GM21526 (cell line): ENCODE data around the gene ITGA6.

ENCODE experiments used
- ATAC-seq: cut with Tn5 transposase; IDR thresholded peaks from one replicate; pipeline ENCODE4 v1.9.1; 2021; ENCODE audit warnings: moderate library complexity; ENCODE audit not compliant: unreplicated experiment, low FRiP score

The ITGA6 gene

GRCh38 chr2:172415865-172416183 lies 11.6 kb upstream of the ITGA6 start:
- no peak for ATAC-seq

GRCh38 chr2:172416447-172417058 lies 10.8 kb upstream of the ITGA6 start:
- no peak for ATAC-seq

- ATAC-seq, result no peak
These were observed 7.2 kb upstream of the ITGA6 start for GRCh38 chr2:172420216-172420615.

DNA sequence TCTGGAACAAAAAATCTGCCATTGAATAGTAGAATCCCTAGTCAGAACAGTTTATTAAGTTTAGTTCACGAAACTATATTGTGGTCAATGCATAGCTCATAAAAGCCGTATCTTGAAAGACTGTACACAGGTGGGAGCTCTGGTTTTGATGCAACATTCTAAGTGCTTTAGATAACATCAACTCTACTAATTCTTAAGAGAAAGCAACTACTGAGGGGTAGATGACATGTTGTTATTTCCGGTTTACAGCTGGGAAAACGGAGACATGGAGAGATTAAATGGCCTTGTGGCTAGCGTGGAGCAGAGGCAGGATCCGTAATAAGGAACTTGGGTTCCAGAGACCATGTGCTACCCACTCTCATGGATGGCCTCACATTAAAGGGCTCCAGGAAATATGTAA lies 4.2 kb upstream of the ITGA6 start:
- ATAC-seq, result no peak

GRCh38 chr2:172425336-172425735 lies 2.0 kb upstream of the ITGA6 start:
- ATAC-seq, result no peak

GRCh38 chr2:172426635-172427255 lies 641 bp upstream of the ITGA6 start:
- no peak for ATAC-seq

DNA sequence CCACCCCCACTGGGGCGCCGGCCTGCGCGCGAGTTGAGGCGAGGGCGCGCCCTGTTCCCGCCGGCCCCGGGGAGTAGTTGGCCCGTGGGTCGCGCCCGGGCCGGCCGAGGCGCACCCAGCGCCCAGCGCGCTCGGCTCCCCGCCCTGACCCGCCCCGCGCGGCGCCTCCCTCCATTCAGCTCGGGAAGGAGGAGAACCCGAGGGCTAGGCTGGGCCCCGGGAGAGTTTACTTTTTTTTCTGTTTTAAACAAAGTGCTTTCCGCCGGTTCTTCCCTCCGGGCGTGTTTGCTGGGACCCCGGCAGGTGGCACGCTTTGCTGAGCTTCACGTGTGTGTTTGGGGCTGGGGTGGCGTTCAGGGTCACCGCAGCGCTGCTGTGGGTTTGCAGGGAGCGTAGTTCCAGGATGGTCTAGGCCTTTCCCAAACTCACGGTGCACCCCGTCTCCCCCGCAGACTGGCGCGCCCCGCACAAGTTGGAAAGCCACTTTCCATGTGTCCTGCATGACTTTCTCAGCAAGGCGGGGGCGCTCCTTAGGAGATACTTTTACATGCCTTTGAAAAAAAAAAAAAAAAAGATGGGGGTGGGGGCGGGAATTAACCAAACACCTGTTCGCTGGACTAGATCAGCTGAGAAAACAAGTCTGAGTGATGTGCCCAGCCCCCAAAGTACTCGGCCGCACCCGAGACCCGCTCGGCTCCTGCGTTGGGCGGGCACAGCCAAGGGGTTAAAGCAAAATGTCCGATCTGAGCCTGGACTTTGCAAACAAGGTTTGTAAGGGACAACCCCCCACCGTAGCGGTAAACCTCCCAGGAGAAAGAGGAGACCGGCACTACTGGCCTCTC lies 825 bp downstream of the ITGA6 start:
- no peak for ATAC-seq

GRCh38 chr2:172428832-172429210 lies 1.4 kb downstream of the ITGA6 start:
- ATAC-seq, result no peak

GRCh38 chr2:172429301-172429968 lies 2.0 kb downstream of the ITGA6 start:
- ATAC-seq, result no peak

DNA sequence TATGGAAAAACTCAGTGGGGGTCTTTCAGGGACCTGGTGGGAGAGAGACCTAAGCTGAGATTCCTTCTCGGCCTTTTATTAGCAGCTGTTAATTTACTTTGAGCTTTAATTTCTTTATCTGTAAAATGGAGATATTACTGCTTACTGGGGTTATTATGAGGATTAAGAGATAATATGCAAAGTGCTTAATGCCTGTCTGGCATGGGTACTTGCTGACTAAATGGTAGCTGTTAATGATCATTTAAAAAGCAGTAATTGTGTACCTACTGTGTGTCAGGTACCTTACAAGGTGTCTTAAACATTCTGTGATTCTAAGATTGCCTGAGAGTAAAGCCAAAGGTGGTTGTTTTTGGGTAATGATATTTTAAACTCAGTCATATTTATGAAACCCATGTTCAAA lies 2.6 kb downstream of the ITGA6 start:
- no peak for ATAC-seq

DNA sequence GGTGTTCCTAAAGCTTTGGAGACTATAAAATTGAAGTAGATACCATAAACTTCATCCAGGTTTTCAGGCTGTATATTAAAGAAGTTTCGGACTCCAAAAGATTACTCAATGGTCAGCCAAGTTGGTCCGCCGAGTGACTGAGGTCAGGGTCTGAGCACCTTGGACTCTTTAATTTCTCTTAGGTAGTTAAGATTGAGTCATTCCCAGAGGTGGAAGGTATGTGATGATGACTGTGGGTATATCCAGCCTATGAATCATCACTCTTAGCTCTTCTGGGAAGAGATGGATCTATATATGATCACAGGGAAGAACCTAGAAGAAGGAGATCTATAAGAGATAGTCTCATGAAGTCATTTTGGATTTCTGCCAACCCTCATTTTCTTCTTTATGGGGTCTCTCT lies 3.3 kb downstream of the ITGA6 start:
- ATAC-seq, result no peak

- no peak for ATAC-seq
These were observed 4.1 kb downstream of the ITGA6 start for GRCh38 chr2:172431463-172431862.

GRCh38 chr2:172431993-172432392 lies 4.6 kb downstream of the ITGA6 start:
- no peak for ATAC-seq

DNA sequence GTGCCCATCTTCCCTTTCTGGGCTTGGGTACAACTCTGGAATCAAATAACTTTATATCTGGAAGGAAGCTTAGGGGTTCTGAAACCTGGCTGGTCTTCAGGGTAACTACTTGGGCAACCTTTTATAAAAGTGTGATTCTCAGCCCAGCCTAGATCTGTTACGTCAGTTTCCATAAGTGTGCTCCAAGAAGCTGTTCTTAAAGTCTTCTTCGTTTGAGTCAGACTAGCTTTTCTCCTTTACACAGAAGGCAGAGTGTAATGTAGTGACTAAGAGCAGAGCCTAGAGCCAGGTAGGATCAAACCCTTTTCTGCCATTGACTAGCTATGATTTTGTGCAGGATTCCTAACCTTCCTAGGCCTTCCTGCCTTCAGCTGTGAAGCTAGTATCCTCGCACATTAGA lies 5.8 kb downstream of the ITGA6 start:
- no peak for ATAC-seq

- ATAC-seq, result no peak
These were observed 7.6 kb downstream of the ITGA6 start for GRCh38 chr2:172434821-172435605.

GRCh38 chr2:172435606-172435911 lies 8.2 kb downstream of the ITGA6 start:
- ATAC-seq, result no peak

DNA sequence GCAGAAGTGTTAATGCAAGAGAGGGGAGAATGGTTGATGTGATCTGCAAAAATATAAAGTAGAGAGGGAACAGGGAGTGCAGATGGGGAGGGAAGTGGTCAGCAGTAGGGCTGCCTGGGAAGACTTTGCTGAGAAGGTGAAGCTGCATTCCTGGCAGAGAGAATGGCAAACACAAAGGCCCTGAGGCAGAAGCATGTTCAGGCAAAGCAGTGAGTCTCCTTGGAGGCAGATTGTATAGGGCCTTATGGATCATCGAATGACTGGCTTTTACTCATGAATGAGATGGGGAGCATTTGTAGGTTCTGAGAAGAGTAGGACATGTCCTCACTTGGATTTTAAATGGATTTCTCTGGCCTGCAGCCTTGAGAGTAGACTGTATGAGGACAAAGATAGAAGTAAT lies 9.5 kb downstream of the ITGA6 start:
- no peak for ATAC-seq

GRCh38 chr2:172437419-172438341 lies 10.3 kb downstream of the ITGA6 start:
- no peak for ATAC-seq

DNA sequence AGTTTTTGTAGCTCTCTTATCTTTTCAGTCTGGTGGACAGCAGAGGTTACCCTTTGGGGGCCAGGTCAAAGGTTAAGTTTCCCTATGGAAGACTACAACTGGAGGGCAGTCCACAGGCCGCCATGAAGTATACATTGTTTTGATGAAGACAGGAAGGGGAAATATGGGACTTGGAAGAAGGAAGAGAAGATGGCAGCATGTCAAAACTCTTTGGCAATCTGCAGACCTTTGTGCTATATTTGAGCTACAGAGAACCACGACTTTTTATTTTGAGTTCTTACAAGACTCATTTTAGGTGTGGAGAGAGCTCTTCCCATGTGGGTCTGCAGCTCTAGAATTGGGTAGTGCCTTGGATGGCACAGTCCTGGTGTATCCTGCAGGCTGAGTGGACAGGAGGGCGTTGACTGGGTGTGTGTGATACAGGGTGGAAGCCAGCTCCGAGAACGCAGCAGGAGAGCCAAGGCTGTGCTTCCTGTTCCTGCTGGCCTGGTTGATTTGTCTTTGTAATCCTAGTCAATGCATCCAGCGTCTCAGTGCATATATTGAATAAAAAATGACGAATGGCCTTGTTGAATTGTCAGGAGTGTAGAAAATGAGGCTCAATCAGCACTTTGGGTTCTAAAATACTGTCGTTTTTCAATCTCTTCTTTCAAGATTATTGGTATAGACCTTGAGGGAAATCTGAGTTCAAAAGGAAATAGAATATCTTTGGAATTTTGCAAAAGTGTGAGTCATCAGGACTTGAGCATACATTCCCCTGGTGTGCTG lies 11.5 kb downstream of the ITGA6 start:
- no peak for ATAC-seq
